OCI-LY7 (cell line): ENCODE results near the gene ARHGAP6. TPM values are rescaled to one million over a fixed set of nuclear protein-coding genes. Genes with fewer than 3 reads are reported as not detected.
"Not testable (repeated sequence)": the region's sequence is repeated elsewhere in the genome, so short reads cannot be mapped to it uniquely, and the experiment has no call there.

Experiments used
- BruUV-seq: library from RNA; stranded (reverse); fragments of 400-500 nt; replicated peaks from 2 replicates; lab custom pipeline; 2021; lab: Mats Ljungman, UMichigan
- CTCF ChIA-PET: fragments of 300-600 bp; sonication (Branson Sonifier 250); formaldehyde crosslinking; loops from one replicate; lab custom pipeline; 2022; ENCODE audit warnings: antibody characterized with exemption; ENCODE audit not compliant: unreplicated experiment; lab: Charles Lee
- POLR2A ChIA-PET: fragments of 300-600 bp; sonication (Branson Sonifier 250); formaldehyde crosslinking; loops from one replicate; lab custom pipeline; 2022; ENCODE audit warnings: antibody characterized with exemption; lab: Charles Lee
- DNase-seq: peaks from one replicate; pipeline ENCODE4 v3.0.0-alpha.2; 2015; ENCODE audit warnings: low spot score
- H2AFZ ChIP-seq: fragments of 200-600 bp; sonication (generic), shearing (Covaris generic); 2 replicates; pipeline ENCODE4 v1.6.1; 2014; ENCODE audit warnings: mild to moderate bottlenecking, antibody characterized with exemption, low read length, moderate library complexity
- H3K27ac ChIP-seq: fragments of 200-600 bp; sonication (generic); 2 replicates; pipeline ENCODE4 v1.5.1; 2014; ENCODE audit warnings: mixed run types, low read depth, mild to moderate bottlenecking, moderate library complexity, low read length, inconsistent platforms; ENCODE audit not compliant: poor library complexity, severe bottlenecking
- H3K36me3 ChIP-seq: fragments of 200-600 bp; sonication (generic); 2 replicates; pipeline ENCODE4 v1.6.1; 2014; ENCODE audit warnings: mild to moderate bottlenecking, antibody characterized with exemption, low read length, moderate library complexity, mixed read lengths; ENCODE audit not compliant: insufficient read depth
- H3K4me1 ChIP-seq: fragments of 200-600 bp; sonication (generic); 2 replicates; pipeline ENCODE4 v1.5.1; 2014; ENCODE audit warnings: mild to moderate bottlenecking, low read length; ENCODE audit not compliant: insufficient read depth, poor library complexity, severe bottlenecking
- H3K4me2 ChIP-seq: fragments of 200-600 bp; sonication (generic); 2 replicates; pipeline ENCODE4 v1.6.1; 2014; ENCODE audit warnings: mild to moderate bottlenecking, low read length
- H3K4me3 ChIP-seq: fragments of 200-600 bp; sonication (generic); 2 replicates; pipeline ENCODE4 v1.5.1; 2014; ENCODE audit warnings: mild to moderate bottlenecking, low read depth, low read length; ENCODE audit not compliant: poor library complexity, severe bottlenecking
- H3K79me2 ChIP-seq: fragments of 200-600 bp; sonication (generic); 2 replicates; pipeline ENCODE4 v1.6.1; 2016; ENCODE audit warnings: low read depth, mild to moderate bottlenecking, low read length, moderate library complexity, mixed read lengths; ENCODE audit not compliant: insufficient read depth
- H3K9me2 ChIP-seq: fragments of 200-600 bp; sonication (generic); 2 replicates; pipeline ENCODE4 v1.6.1; 2016; ENCODE audit warnings: mild to moderate bottlenecking, low read length, mixed read lengths; ENCODE audit not compliant: insufficient read depth
- H3K9me3 ChIP-seq: fragments of 200-600 bp; sonication (generic); 2 replicates; pipeline ENCODE4 v1.6.1; 2014; ENCODE audit warnings: mild to moderate bottlenecking, mixed run types, low read length, mixed read lengths
- H4K20me1 ChIP-seq: fragments of 200-600 bp; sonication (generic); 2 replicates; pipeline ENCODE4 v1.6.1; 2014; ENCODE audit warnings: mild to moderate bottlenecking, antibody characterized with exemption, low read length, moderate library complexity, mixed read lengths; ENCODE audit not compliant: insufficient read depth
- CTCF ChIP-seq: fragments of 200-600 bp; sonication (generic); conservative IDR thresholded peaks from 2 replicates; pipeline ENCODE4 v1.5.1; 2014; ENCODE audit warnings: mild to moderate bottlenecking, antibody characterized with exemption, low read length, moderate library complexity, mixed read lengths
- EZH2phosphoT487 ChIP-seq: fragments of 200-600 bp; sonication (generic); IDR thresholded peaks from 2 replicates; pipeline ENCODE4 v1.6.1; 2018; ENCODE audit warnings: low read depth, borderline replicate concordance, mild to moderate bottlenecking, mixed run types, antibody characterized with exemption, low read length, moderate library complexity, mixed read lengths
- intact Hi-C: fragments of 100-400 bp; cut with micrococcal nuclease; formaldehyde crosslinking; loops from one replicate; pipeline ENCODE4 v1.10.0; 2022; ENCODE audit not compliant: unreplicated experiment
- total RNA-seq, 2 experiments: library from RNA; depleted of rRNA in 1 of 2; stranded (reverse); fragments of >200 nt in 1 of 2; shearing (Covaris generic) in 1 of 2; gene quantifications; 2 replicates each; pipeline ENCODE4 v1.2.3, GENCODE V29; 2014 to 2022

Gene ARHGAP6
- total RNA-seq, 2 experiments from 2014 or later = not detected

GRCh38 chrX:11363825-11364224 is 301.9 kb downstream of the ARHGAP6 start:
- H3K4me2 ChIP-seq = peak overlapping the region; percentile 54
- intact Hi-C loops = loop anchor here (5.0 to 10.0 kb wide), 2 partner anchors 249 to 393 kb away; partner anchors contain the start of genes HCCS and MSL3

GRCh38 chrX:11363069-11363594 is 302.6 kb downstream of the ARHGAP6 start:
- CTCF ChIA-PET = interaction anchor here (0.6 kb wide), 1 partner anchor 250 kb away, joined by 3 read pairs; no protein-coding TSS in a partner anchor
- TF ChIP-seq CTCF = no peak
- TF ChIP-seq EZH2phosphoT487 = no peak
- DNase-seq = peak; percentile 93
- Histone ChIP-seq H3K4me3 (peak overlapping the region; percentile 16), H3K36me3 (peaks cover 8% of the 10 kb centered on the region; the same call in 1 of the 2 replicates), H3K4me1 (peaks cover 36% of the 10 kb centered on the region), H3K9me2 (no peaks in the 10 kb centered on the region), H3K79me2 (no peaks in the 10 kb centered on the region), H4K20me1 (no peaks in the 10 kb centered on the region), H3K4me2 (peak overlapping the region; percentile 61), H3K27ac (peak overlapping the region; percentile 98), H3K9me3 (peaks cover 5% of the 10 kb centered on the region; the same call in 1 of the 2 replicates), H2AFZ (peak overlapping the region; percentile 68; the same call in 1 of the 2 replicates)
- intact Hi-C loops = loop anchor here (5.0 to 10.0 kb wide), 2 partner anchors 248 to 394 kb away; partner anchors contain the start of genes HCCS and MSL3
- BruUV-seq = no TSS peak
- POLR2A ChIA-PET = interaction anchor here (0.6 kb wide), 1 partner anchor 226 kb away, joined by 3 read pairs; no protein-coding TSS in a partner anchor

More at GRCh38 chrX:11363825-11364224, 301.9 kb downstream of the ARHGAP6 start:
- H4K20me1 ChIP-seq, H3K79me2 ChIP-seq, H3K9me2 ChIP-seq, DNase-seq, BruUV-seq, H3K36me3 ChIP-seq, H3K9me3 ChIP-seq: not testable (repeated sequence)
- H3K27ac ChIP-seq = peak overlapping the region; percentile 98
- H2AFZ ChIP-seq = peak overlapping the region; percentile 68; the same call in 1 of the 2 replicates
- peak overlapping the region; percentile 8 for H3K4me3 ChIP-seq
- ChIA-PET POLR2A (interaction anchor here (0.6 kb wide), 1 partner anchor 227 kb away, joined by 3 read pairs; no protein-coding TSS in a partner anchor), CTCF (interaction anchor here (0.6 kb wide), 1 partner anchor 251 kb away, joined by 3 read pairs; no protein-coding TSS in a partner anchor)
- H3K4me1 ChIP-seq = peaks cover 36% of the 10 kb centered on the region

GRCh38 chrX:11361666-11362065 is 304.1 kb downstream of the ARHGAP6 start:
- H4K20me1 ChIP-seq, DNase-seq, H3K4me3 ChIP-seq, H3K4me2 ChIP-seq, H3K9me2 ChIP-seq, CTCF ChIA-PET, H3K9me3 ChIP-seq, H2AFZ ChIP-seq, H3K27ac ChIP-seq, H3K79me2 ChIP-seq, BruUV-seq, POLR2A ChIA-PET, H3K36me3 ChIP-seq: not testable (repeated sequence)
- intact Hi-C loops = loop anchor here (5.0 to 10.0 kb wide), 2 partner anchors 247 to 396 kb away; partner anchors contain the start of genes HCCS and MSL3
- H3K4me1 ChIP-seq = peaks cover 26% of the 10 kb centered on the region

- BruUV-seq, POLR2A ChIA-PET, CTCF ChIA-PET: not testable (repeated sequence)
These were observed 309.8 kb downstream of the ARHGAP6 start for GRCh38 chrX:11355944-11356343.

More at GRCh38 chrX:11355944-11356343, 309.8 kb downstream of the ARHGAP6 start:
- H2AFZ ChIP-seq, H4K20me1 ChIP-seq, H3K4me2 ChIP-seq, intact Hi-C loops, H3K9me3 ChIP-seq, H3K4me1 ChIP-seq, H3K9me2 ChIP-seq, H3K4me3 ChIP-seq, H3K27ac ChIP-seq, H3K36me3 ChIP-seq, H3K79me2 ChIP-seq, DNase-seq: not testable (repeated sequence)
